Activated CD4-positive, alpha-beta T cell treated with anti-CD3 and anti-CD28 coated beads, Interleukin-2, amount 10 ng/mL, durations not matched to agents 24 days and 14 days (primary cell): ENCODE results near the gene OSGIN1. TPM values are rescaled to one million over a fixed set of nuclear protein-coding genes. Genes with fewer than 3 reads are reported as not detected.

Source experiments
- DNase-seq: peaks from one replicate; pipeline ENCODE4 v3.0.0; 2022
- H3K27ac Mint-ChIP-seq: one replicate; pipeline ENCODE4 v1.8.0; 2022; ENCODE audit warnings: mild to moderate bottlenecking, mixed read lengths
- H3K27me3 Mint-ChIP-seq: one replicate; pipeline ENCODE4 v1.8.0; 2022; ENCODE audit warnings: mixed read lengths
- H3K36me3 Mint-ChIP-seq: one replicate; pipeline ENCODE4 v1.8.0; 2022; ENCODE audit warnings: low read depth, mild to moderate bottlenecking, mixed read lengths
- H3K4me1 Mint-ChIP-seq: one replicate; pipeline ENCODE4 v1.8.0; 2021; ENCODE audit warnings: mixed read lengths
- H3K4me3 Mint-ChIP-seq: one replicate; pipeline ENCODE4 v1.8.0; 2022; ENCODE audit warnings: mild to moderate bottlenecking, moderate library complexity, mixed read lengths
- H3K9me3 Mint-ChIP-seq: one replicate; pipeline ENCODE4 v1.8.0; 2021; ENCODE audit warnings: mixed read lengths
- intact Hi-C: fragments of 100-400 bp; cut with micrococcal nuclease; formaldehyde crosslinking; loops from one replicate; pipeline ENCODE4 v1.15.1; 2023
- total RNA-seq: library from RNA; stranded (reverse); gene quantifications from 2 replicates; pipeline ENCODE4 v1.2.3, GENCODE V29; 2022

The OSGIN1 gene, protein sequence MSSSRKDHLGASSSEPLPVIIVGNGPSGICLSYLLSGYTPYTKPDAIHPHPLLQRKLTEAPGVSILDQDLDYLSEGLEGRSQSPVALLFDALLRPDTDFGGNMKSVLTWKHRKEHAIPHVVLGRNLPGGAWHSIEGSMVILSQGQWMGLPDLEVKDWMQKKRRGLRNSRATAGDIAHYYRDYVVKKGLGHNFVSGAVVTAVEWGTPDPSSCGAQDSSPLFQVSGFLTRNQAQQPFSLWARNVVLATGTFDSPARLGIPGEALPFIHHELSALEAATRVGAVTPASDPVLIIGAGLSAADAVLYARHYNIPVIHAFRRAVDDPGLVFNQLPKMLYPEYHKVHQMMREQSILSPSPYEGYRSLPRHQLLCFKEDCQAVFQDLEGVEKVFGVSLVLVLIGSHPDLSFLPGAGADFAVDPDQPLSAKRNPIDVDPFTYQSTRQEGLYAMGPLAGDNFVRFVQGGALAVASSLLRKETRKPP
- total RNA-seq: 0.72 and 1.3 TPM in 2 replicates

DNA sequence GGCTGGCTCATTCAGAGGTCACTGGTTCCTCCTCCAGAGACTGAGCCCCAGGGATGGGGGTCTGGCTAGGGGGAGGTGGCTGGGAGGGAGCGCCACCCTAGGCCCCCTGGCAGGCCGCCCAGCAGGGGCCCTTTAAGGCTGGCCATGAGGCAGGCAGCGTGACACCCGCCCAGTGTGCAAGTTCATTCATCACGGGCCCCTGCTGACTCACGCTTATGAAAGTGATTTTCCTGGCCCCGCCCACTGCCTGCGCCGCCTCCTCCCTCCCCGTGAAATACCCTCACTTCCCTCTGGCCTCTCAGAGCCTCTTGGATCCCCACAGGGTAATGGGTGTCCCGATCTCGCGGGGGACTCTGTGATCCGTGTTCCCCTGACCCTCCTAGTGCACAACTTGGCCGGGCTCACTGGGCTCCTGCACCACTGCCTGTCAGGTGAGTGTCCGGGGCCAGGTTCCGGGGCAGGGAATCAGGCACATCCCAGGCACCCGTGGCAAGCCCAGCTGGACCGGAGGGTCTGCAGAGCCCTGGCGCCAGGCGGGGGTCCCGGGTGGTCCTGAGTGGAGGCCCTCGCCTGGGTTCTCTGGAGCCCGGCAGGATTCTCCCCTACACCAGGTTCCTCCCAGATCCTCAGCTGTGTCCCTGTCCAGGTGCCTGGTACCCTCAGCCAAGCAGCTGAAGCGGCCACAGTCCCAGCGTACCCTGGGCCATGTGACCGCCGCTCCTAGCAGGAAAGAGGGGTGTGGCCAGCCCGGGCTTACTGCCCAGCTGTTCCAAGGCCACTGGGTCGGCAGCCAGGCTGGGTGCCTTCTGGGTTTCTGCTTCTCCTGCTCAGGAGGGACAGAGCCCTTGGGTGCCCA is at the start of gene OSGIN1:
Gene OSGIN1 (plus strand): TSS at position 301 of the 856 bp plus-strand sequence. CDS start 4,432 bp downstream, outside the sequence.
- H3K4me3 Mint-ChIP-seq: peak within 1 kb of the TSS; percentile 82
- peaks cover 14% of the 10 kb centered on the region for H3K4me1 Mint-ChIP-seq
- intact Hi-C loops: loop anchor here (1.0 to 10.0 kb wide), 5 partner anchors 54 to 552 kb away; partner anchors contain the start of genes MBTPS1, MEAK7, MLYCD and TAF1C
- H3K27ac Mint-ChIP-seq: peak within 1 kb of the TSS; percentile 72
- H3K27me3 Mint-ChIP-seq: peaks cover 8% of the 10 kb centered on the region
- no peaks in the 10 kb centered on the region for H3K9me3 Mint-ChIP-seq
- peak; percentile 91 for DNase-seq
- H3K36me3 Mint-ChIP-seq: no peaks in the 10 kb centered on the region

DNA sequence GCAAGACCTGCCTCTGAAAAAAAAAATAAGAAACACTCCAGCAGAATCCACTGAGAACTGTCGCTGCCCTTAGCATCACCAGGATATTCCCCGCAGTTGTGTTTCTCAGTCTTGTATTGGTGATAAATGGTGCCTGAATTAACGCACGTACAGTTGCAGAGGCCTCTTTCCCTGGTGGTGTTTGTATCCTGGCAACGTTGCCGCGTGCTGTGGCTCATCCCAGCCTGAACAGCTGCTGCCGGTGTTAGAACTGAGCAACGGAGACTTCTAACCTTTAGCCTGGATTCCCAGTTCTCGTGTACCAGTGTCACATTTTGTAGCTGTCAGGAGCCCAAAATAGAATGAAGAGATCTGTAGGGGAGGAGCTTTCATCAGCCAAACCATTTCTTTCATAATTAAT is 49.3 kb upstream of the OSGIN1 start:
- Mint-ChIP-seq H3K4me1 (peaks cover 12% of the 10 kb centered on the region), H3K27ac (no peak overlapping the region), H3K4me3 (no peak overlapping the region), H3K36me3 (peaks cover 12% of the 10 kb centered on the region), H3K9me3 (no peaks in the 10 kb centered on the region), H3K27me3 (no peaks in the 10 kb centered on the region)
- DNase-seq: no peak
- intact Hi-C loops: no loop called here

DNA sequence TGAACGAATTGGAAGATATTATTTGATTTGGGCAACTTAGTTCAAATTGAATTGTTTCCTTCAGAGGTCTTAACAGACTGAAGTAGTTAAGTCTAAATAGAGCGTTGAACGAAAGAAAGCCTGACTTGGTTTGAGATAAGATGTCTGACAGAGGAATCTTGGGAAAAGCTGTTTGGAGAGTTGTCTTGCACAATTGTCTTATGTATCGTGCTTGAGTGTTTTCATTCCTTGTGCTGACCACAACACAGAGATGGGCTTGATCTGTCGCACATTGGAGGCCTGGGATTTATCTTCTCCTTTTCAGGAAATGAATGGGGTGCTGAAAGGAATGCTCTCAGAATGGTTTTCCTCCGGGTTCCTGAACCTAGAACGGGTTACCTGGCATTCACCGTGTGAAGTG is 46.4 kb upstream of the OSGIN1 start:
- Mint-ChIP-seq H3K36me3 (peaks cover 12% of the 10 kb centered on the region), H3K9me3 (no peaks in the 10 kb centered on the region), H3K27me3 (no peaks in the 10 kb centered on the region), H3K4me3 (no peak overlapping the region), H3K4me1 (peaks cover 5% of the 10 kb centered on the region), H3K27ac (no peak overlapping the region)
- intact Hi-C loops: no loop called here
- no peak for DNase-seq

DNA sequence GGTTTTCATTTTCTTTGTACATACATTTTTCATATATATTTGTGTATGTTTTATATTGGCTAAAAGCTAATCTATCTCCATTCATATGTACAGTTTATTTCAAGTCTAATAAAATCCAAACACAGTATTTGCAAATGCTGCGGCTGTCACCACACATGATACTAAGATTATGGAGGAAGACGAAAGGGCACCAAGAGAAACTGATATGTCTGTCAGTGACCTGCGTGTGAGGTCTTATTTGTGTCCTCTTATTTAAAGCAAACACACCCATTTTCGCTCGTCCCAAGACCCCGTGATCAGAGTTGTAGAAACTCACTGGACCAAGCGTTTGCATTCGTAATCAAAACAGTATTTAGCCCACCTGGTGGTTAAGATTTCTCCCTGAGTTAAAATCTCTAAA is 45.9 kb upstream of the OSGIN1 start:
- Mint-ChIP-seq H3K27ac (no peak overlapping the region), H3K9me3 (no peaks in the 10 kb centered on the region), H3K36me3 (peaks cover 14% of the 10 kb centered on the region), H3K4me1 (peaks cover 5% of the 10 kb centered on the region), H3K27me3 (no peaks in the 10 kb centered on the region), H3K4me3 (no peak overlapping the region)
- intact Hi-C loops: no loop called here
- no peak for DNase-seq

DNA sequence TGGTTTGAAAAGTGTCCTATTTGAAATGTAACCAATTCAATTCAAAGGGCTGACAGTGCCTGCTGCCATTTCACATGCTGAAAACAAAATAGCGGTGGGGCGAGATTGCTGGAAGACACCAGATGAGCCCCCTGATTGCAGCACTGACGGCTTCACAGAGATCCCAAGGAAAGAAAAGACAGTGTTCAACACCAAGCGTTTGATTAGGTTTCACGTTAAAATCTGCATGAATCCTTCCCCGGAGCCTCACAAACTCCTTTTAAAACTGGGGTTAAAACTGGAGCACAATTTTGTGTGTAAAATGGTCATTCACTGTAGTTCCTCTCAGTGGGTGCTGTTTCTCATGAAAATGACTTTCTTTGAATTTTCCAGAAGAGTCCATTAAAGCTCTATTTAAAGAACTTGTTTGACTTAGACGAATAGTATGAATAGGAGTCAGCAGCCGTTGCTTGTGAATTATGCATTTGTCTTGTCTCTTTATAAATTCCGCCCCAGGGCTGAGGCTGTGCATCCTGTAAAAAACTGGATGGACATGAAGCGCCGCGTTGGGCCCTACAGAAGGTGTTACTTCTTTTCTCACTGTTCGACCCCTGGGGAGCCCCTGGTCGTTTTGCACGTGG is 45.3 kb upstream of the OSGIN1 start:
- Mint-ChIP-seq H3K27me3 (no peaks in the 10 kb centered on the region), H3K27ac (no peak overlapping the region), H3K4me1 (peaks cover 3% of the 10 kb centered on the region), H3K4me3 (no peak overlapping the region), H3K36me3 (peaks cover 18% of the 10 kb centered on the region), H3K9me3 (no peaks in the 10 kb centered on the region)
- intact Hi-C loops: no loop called here
- DNase-seq: no peak

DNA sequence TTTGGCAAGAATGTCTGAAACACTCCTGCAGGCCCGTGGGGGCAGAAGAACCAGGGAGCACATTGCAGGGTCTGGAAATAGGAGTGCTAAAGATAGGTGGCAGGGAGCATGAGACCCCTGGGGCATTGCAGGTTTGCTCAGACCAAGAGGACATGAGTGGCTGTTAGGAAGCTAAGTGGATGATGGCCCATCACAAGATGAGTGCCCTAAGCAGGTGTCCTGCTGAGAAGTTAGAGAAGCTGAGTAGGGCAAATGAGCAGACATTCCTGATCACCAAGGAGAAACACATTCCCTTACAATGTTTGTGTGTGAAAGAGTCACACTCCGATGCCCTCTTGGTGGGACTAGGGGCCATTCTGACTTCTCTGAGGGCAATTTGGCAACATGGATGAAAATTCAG is 44.2 kb upstream of the OSGIN1 start:
- no peak overlapping the region for H3K4me3 Mint-ChIP-seq
- no peaks in the 10 kb centered on the region for H3K27me3 Mint-ChIP-seq
- H3K4me1 Mint-ChIP-seq: no peaks in the 10 kb centered on the region
- no peaks in the 10 kb centered on the region for H3K9me3 Mint-ChIP-seq
- peaks cover 19% of the 10 kb centered on the region for H3K36me3 Mint-ChIP-seq
- DNase-seq: no peak
- H3K27ac Mint-ChIP-seq: no peak overlapping the region
- intact Hi-C loops: no loop called here

DNA sequence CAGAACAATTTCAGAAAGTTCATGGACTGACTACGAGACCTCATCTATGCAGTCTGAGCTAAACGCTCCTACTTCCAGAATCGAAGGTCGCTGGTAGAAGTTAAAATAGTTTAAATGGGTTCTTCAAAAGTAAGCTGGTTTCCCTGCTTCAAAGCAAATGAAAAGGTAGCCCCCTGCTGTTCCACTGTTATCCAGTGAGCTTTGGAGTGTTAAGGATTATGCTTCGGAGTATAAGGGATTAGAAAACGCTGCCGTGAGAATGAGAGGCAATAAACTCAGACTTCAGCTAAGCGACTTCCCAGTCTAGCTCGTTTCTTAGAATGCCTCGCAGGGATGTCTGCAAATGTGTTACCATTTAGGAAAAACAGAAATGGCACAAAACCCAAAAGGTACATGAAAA is 41.8 kb upstream of the OSGIN1 start:
- DNase-seq: no peak
- Mint-ChIP-seq H3K27ac (no peak overlapping the region), H3K4me1 (no peaks in the 10 kb centered on the region), H3K36me3 (peaks cover 32% of the 10 kb centered on the region), H3K9me3 (peaks cover 4% of the 10 kb centered on the region), H3K4me3 (no peak overlapping the region), H3K27me3 (no peaks in the 10 kb centered on the region)
- intact Hi-C loops: no loop called here

DNA sequence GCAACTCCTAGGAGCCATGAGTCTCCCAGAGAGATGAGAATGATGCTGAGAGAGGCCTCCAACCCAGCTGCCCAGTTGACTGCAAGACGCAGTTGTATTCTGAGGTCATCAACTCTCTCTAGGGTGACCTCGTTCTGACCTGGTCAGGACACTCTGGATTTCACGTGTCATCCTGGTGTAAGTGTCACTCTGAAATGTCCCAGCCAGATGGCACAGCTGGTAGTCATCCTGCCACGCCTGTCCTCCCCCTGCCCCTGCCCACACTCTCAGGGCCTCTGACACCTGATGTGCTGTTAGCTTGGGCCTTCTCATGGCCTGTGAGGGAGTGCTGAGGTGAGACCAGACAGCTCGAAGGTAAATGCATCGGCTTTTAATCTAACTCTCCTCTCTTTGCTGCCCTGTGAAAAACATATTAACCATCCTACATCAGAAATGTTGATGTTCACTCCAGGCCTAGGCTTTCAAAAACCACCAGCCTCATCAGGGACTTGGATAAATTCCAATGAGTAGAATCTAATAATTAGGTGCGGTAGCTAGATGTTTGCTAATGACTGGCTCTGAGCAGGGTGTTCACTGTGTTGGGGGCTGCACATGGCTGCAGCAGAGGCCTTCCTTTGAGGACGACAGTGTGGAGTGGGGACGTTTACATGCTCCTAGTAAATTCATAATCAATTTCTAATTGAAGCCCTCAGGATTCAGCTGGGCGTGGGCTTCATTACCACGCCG is 40.4 kb upstream of the OSGIN1 start:
- H3K9me3 Mint-ChIP-seq: peaks cover 4% of the 10 kb centered on the region
- H3K27ac Mint-ChIP-seq: no peak overlapping the region
- H3K27me3 Mint-ChIP-seq: no peaks in the 10 kb centered on the region
- no peak overlapping the region for H3K4me3 Mint-ChIP-seq
- intact Hi-C loops: no loop called here
- no peaks in the 10 kb centered on the region for H3K4me1 Mint-ChIP-seq
- peaks cover 32% of the 10 kb centered on the region for H3K36me3 Mint-ChIP-seq
- DNase-seq: no peak

DNA sequence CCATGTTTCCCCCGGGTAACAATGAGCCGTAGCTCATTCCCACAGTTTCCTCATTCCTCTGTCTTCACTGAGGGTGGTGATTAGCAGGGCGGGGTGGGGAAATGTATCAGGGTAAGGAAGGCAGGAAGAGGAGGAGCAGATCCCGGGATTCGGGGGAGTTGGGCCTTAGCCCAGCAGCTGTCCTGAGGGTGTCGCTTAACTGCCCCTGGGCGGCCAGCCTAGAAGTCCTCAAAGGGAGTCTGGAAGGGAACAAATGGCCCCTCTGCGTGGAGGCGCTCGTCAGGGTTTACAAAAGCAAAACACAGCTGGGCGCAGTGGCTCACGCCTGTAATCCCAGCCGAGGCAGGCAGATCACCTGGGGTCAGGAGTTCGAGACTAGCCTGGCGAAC is 39.8 kb upstream of the OSGIN1 start:
- no peak for DNase-seq
- H3K4me1 Mint-ChIP-seq: no peaks in the 10 kb centered on the region
- H3K27ac Mint-ChIP-seq: no peak overlapping the region
- no peak overlapping the region for H3K4me3 Mint-ChIP-seq
- H3K36me3 Mint-ChIP-seq: peaks cover 37% of the 10 kb centered on the region
- intact Hi-C loops: no loop called here
- peaks cover 4% of the 10 kb centered on the region for H3K9me3 Mint-ChIP-seq
- no peaks in the 10 kb centered on the region for H3K27me3 Mint-ChIP-seq

DNA sequence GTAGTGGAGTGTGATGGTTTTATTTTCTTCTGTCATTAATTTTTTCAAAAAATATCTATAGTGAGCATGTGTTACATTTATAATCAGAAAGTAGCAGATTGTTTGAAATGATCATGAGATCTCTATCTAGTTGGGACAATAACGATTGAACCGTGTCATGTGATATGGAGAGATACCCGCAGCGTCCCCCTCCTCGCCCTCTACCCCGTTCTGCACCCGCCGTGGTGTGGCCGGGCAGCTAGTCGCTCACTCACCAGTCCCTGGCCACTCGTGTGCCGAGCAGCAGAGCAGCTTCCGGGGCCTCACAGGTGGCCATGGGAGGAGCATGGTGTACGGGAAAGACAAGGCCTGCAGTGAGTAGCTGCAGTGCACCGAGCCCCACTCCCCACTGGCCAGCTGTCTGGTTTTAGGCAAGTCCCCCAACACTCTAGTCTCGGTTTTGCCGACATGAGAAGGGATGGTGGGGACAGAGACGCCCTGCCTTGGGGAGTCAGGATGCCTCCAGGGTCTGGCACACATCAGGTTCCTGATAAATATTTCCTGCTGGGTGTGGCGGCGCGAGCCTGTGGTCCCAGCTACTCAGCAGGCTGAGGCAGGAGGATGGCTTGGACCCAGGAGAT is 38.8 kb upstream of the OSGIN1 start:
- no peaks in the 10 kb centered on the region for H3K4me1 Mint-ChIP-seq
- no peak overlapping the region for H3K27ac Mint-ChIP-seq
- no peak for DNase-seq
- H3K36me3 Mint-ChIP-seq: peaks cover 42% of the 10 kb centered on the region
- peaks cover 4% of the 10 kb centered on the region for H3K9me3 Mint-ChIP-seq
- no peaks in the 10 kb centered on the region for H3K27me3 Mint-ChIP-seq
- H3K4me3 Mint-ChIP-seq: no peak overlapping the region
- intact Hi-C loops: no loop called here

DNA sequence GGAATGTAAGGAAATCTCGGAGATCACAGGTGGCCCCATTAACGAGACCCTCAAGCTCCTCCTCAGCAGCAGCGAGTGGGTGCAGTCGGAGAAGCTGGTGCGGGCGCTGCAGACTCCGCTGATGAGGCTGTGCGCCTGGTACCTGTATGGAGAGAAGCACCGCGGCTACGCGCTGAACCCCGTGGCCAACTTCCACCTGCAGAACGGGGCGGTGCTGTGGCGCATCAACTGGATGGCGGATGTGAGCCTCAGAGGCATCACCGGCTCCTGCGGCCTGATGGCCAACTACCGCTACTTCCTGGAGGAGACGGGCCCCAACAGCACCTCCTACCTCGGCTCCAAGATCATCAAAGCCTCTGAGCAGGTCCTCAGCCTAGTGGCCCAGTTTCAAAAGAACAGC is 38.0 kb upstream of the OSGIN1 start:
- Mint-ChIP-seq H3K4me3 (no peak overlapping the region), H3K27ac (no peak overlapping the region), H3K9me3 (peaks cover 4% of the 10 kb centered on the region), H3K36me3 (peaks cover 44% of the 10 kb centered on the region), H3K27me3 (no peaks in the 10 kb centered on the region), H3K4me1 (no peaks in the 10 kb centered on the region)
- intact Hi-C loops: no loop called here
- DNase-seq: no peak

DNA sequence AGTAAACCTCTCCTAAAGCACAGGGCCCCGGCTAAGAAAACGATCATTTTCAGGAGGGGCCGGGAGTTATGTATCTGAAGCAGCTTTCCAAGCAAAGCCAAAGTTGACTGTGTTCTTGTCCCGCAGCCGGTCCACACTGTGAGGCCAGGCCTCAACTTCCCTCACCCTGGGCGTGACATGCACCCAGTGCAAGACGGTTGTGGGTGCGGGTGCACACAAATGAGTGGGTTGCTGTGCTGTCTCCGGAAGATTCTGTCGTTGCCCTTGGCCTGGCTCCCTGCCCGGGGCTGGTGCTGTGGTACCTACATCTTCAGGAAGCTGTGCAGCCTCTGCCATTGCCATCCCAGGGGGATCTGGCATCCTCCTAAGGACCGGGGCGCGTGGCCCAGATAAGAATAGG is 37.5 kb upstream of the OSGIN1 start:
- Mint-ChIP-seq H3K9me3 (peaks cover 4% of the 10 kb centered on the region), H3K36me3 (peaks cover 44% of the 10 kb centered on the region), H3K27me3 (no peaks in the 10 kb centered on the region), H3K27ac (no peak overlapping the region), H3K4me3 (no peak overlapping the region), H3K4me1 (no peaks in the 10 kb centered on the region)
- DNase-seq: no peak
- intact Hi-C loops: no loop called here
